Measurements from ENCODE around the gene VGLL4. TPM values are rescaled to one million over a fixed set of nuclear protein-coding genes. Genes with fewer than 3 reads are reported as not detected.

VGLL4 gene
- total RNA-seq, 2 donors from 2014 or later, result 87.2 to 203 TPM

DNA sequence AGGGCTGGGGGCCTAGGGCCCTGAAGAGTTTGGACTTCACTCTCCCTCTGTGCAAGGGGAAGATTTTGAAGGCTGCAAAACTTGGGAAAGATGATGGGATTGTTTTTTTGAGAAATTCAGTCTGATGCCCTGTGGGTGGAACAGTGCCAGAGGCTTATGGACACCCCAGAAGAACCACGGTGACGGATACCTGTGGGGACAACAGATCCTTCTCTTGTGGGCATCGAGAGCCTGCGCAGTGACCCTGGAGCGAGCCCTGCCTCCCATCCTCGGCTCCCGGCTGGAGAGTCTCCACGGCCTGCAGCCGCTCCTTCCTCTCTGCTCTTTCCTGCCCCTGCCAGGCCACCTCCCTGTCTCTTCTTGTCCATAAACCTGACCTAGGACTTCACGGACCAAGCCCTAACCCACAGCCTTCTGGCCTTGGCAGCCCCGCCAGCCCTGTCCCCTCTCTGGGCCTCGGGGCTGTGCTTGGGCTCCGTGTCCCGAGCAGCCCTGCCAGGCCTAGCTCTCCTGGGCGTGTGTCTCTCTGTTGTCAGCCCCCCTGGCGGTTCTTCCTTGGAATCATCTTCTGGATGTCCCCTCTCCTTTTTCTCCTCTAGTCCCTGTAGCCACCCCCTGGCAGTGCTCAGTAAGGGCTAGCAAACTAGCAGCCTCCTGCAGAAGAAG lies 98.4 kb downstream of the VGLL4 start:
- intact Hi-C loops (cut with DNase I), result no loop called here
- Histone ChIP-seq H3K4me3 (no peak overlapping the region), H3K27me3 (replicated peaks; ENCODE audit: insufficient read depth) (no peaks in the 10 kb centered on the region), H3K4me1 (replicated peaks) (no peaks in the 10 kb centered on the region), H3K27ac (peak overlapping the region in 1 of 2 donors; percentile 21), H3K36me3 (no peaks in the 10 kb centered on the region), H3K9me3 (no peaks in the 10 kb centered on the region)
- WGBS, result 68% methylated on average over 14 of the region's 16 CpGs
- DNase-seq (ENCODE audit: low spot score), result no peak
- no peak for TF ChIP-seq POLR2AphosphoS5 (IDR thresholded peaks at IDR 0.05)
- TF ChIP-seq POLR2A (IDR thresholded peaks at IDR 0.05), result no peak
- TF ChIP-seq, protein P1, sequence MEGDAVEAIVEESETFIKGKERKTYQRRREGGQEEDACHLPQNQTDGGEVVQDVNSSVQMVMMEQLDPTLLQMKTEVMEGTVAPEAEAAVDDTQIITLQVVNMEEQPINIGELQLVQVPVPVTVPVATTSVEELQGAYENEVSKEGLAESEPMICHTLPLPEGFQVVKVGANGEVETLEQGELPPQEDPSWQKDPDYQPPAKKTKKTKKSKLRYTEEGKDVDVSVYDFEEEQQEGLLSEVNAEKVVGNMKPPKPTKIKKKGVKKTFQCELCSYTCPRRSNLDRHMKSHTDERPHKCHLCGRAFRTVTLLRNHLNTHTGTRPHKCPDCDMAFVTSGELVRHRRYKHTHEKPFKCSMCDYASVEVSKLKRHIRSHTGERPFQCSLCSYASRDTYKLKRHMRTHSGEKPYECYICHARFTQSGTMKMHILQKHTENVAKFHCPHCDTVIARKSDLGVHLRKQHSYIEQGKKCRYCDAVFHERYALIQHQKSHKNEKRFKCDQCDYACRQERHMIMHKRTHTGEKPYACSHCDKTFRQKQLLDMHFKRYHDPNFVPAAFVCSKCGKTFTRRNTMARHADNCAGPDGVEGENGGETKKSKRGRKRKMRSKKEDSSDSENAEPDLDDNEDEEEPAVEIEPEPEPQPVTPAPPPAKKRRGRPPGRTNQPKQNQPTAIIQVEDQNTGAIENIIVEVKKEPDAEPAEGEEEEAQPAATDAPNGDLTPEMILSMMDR (IDR thresholded peaks at IDR 0.05), result no peak

DNA sequence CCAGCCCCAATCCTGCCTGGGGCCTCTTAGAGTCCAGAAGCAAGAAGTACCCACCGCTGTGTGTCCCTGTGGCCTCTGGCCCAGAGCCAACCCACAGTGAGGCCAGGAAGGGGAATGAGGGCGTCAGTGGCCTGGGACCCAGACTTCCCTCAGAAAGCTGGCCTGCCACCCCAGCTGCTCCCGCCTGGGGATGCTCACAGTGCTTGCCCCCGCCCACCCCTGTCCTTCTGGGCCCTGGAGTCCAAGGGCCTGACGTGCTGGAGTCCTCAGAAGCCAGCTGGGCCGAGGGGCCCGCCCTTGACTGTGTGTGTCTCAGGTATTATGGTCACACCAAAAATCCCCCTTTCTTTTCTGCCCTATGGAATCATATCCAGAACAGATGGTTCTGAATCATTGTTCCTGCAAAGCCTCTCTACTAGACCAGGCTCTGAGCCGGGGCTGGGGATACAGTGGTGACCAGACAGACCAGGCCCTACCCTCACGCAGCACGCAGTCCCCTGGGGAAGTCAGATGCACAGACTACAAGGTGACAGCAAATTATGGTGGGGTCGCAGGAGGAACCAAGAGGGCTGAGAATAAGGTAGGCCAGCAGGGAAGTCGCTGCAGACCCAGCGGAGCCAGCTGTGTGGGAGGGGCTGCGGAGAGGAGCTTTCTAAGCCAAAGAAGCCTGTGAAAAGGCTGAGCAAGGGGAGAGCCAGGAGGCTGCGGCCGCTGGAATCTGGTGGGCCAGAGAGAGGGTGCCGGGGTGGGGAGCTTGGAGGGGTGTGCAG lies 99.1 kb downstream of the VGLL4 start:
- DNase-seq (ENCODE audit: low spot score), result no peak
- intact Hi-C loops (cut with DNase I), result no loop called here
- 57% methylated on average over 15 of the region's 17 CpGs for WGBS

DNA sequence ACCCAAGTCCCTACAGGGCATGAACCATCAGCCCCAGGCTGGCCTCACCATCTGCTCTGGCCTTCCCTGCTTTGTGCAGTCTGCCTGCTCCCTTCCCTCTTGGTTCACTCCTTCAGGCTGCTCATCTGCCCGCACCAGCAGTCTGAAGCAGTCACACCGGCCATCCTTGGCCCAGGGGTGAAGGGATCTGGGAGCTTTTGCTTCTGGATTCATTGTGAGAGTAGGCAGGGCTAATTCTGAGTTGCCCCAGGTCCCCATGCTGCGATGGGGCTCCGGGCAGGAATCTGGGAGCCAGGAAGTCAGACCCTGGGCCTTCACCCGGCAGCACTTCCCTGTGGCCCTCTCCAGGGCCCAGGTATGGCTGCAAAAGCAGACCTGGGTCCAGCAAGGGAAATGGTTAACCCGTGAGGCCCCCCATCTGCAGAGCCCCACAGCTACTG lies 99.7 kb downstream of the VGLL4 start:
- DNase-seq (ENCODE audit: low spot score), result no peak
- Histone ChIP-seq H3K4me1 (replicated peaks) (no peaks in the 10 kb centered on the region), H3K9me3 (no peaks in the 10 kb centered on the region), H3K36me3 (no peaks in the 10 kb centered on the region), H3K4me3 (no peak overlapping the region), H3K27ac (no peak overlapping the region), H3K27me3 (replicated peaks; ENCODE audit: insufficient read depth) (no peaks in the 10 kb centered on the region)
- WGBS, result 95% methylated on average over 5 of the region's 6 CpGs
- intact Hi-C loops (cut with DNase I), result no loop called here
- TF ChIP-seq, protein P1 (IDR thresholded peaks at IDR 0.05), result no peak
- no peak for TF ChIP-seq POLR2A (IDR thresholded peaks at IDR 0.05)
- TF ChIP-seq POLR2AphosphoS5 (IDR thresholded peaks at IDR 0.05), result no peak

More for the DNA sequence above, 99.1 kb downstream of the VGLL4 start:
- TF ChIP-seq POLR2A (IDR thresholded peaks at IDR 0.05) (no peak), POLR2AphosphoS5 (IDR thresholded peaks at IDR 0.05) (no peak)
- TF ChIP-seq, protein P1 (IDR thresholded peaks at IDR 0.05), result no peak
- Histone ChIP-seq H3K4me1 (replicated peaks) (no peaks in the 10 kb centered on the region), H3K27me3 (replicated peaks; ENCODE audit: insufficient read depth) (no peaks in the 10 kb centered on the region), H3K27ac (peak overlapping the region in 1 of 2 donors; percentile 21), H3K4me3 (no peak overlapping the region), H3K36me3 (no peaks in the 10 kb centered on the region), H3K9me3 (no peaks in the 10 kb centered on the region)

DNA sequence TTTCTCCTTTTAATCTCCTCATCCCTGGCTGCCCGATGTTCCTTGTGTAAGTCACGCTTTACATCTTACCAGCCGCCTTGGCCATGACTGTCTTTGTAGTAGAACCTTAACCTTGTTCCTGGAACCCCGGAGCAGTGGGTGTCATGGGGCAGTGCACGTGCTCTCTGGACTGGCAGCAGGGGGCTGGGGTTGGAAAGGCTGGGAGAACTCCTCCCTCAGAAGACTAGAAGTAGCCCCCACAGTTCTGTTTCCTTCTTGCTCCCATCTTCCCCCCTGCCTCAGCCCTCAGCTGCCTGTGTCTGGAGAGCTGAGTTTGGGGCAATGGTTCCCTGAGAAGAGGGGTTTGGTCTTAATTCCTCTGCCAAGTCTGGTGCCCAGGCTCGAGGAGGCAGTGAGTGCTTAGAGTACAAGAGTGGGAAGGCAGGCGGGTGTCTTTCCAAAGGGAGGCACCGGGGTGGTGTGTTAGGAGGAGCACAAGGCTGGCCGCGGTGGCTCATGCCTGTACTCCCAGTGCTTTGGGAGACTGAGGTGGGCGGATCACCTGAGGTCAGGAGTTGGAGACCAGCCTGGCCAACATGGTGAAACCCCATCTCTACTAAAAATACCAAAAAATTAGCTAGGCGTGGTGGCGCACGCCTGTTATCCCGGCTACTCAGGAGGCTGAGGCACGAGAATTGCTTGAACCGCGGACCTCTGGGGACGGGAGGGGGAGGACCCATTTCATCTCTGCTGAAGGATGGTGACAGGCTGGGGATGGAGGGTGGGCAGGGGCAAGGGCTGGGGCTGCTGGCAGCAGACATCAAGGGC lies 100.4 kb downstream of the VGLL4 start:
- no peak for DNase-seq (ENCODE audit: low spot score)
- intact Hi-C loops (cut with DNase I), result no loop called here

More for the DNA sequence above, 100.4 kb downstream of the VGLL4 start:
- no peaks in the 10 kb centered on the region for H3K36me3 ChIP-seq
- no peak overlapping the region for H3K4me3 ChIP-seq
- no peak for TF ChIP-seq POLR2A (IDR thresholded peaks at IDR 0.05)
- TF ChIP-seq, protein P1 (IDR thresholded peaks at IDR 0.05), result no peak
- no peak for TF ChIP-seq POLR2AphosphoS5 (IDR thresholded peaks at IDR 0.05)
- no peaks in the 10 kb centered on the region for H3K4me1 ChIP-seq (replicated peaks)
- 92% methylated on average over 19 of the region's 19 CpGs for WGBS
- no peak overlapping the region for H3K27ac ChIP-seq
- H3K9me3 ChIP-seq, result no peaks in the 10 kb centered on the region
- H3K27me3 ChIP-seq (replicated peaks; ENCODE audit: insufficient read depth), result no peaks in the 10 kb centered on the region

All from prostate gland (tissue), 2 donors.